ENCODE data around the gene GAMT.

GRCh38 chr19:1355568-1356507 is 45.5 kb downstream of the GAMT start:
- TF ChIP-seq, protein P1, sequence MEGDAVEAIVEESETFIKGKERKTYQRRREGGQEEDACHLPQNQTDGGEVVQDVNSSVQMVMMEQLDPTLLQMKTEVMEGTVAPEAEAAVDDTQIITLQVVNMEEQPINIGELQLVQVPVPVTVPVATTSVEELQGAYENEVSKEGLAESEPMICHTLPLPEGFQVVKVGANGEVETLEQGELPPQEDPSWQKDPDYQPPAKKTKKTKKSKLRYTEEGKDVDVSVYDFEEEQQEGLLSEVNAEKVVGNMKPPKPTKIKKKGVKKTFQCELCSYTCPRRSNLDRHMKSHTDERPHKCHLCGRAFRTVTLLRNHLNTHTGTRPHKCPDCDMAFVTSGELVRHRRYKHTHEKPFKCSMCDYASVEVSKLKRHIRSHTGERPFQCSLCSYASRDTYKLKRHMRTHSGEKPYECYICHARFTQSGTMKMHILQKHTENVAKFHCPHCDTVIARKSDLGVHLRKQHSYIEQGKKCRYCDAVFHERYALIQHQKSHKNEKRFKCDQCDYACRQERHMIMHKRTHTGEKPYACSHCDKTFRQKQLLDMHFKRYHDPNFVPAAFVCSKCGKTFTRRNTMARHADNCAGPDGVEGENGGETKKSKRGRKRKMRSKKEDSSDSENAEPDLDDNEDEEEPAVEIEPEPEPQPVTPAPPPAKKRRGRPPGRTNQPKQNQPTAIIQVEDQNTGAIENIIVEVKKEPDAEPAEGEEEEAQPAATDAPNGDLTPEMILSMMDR (IDR thresholded peaks at IDR 0.05) = no peak
- no peak for TF ChIP-seq POLR2A (IDR thresholded peaks at IDR 0.05)
